ENCODE data around the gene MMP24.

- TF ChIP-seq POLR2A (IDR thresholded peaks at IDR 0.05; ENCODE audit: low read length) (no peak), GATA1 (IDR thresholded peaks at IDR 0.05; ENCODE audit: low read depth, low read length) (no peak)
These were observed 33.9 kb downstream of the MMP24 start for GRCh38 chr20:35260426-35260825.
